ENCODE data around the gene MAN2B2.

GRCh38 chr4:6620296-6620695, 45.3 kb downstream of the MAN2B2 start:
- TF ChIP-seq CTCF (conservative IDR thresholded peaks at IDR 0.05; ENCODE audit: low read length) (no peak), EZH2phosphoT487 (IDR thresholded peaks at IDR 0.05; ENCODE audit: borderline replicate concordance, low read depth, low read length) (no peak)
